ENCODE measurements around the gene SBF2. TPM values are rescaled to one million over a fixed set of nuclear protein-coding genes. Genes with fewer than 3 reads are reported as not detected.

SBF2 gene
- total RNA-seq, 2 donors from 2014 or later, result 30.5 to 47.0 TPM

DNA sequence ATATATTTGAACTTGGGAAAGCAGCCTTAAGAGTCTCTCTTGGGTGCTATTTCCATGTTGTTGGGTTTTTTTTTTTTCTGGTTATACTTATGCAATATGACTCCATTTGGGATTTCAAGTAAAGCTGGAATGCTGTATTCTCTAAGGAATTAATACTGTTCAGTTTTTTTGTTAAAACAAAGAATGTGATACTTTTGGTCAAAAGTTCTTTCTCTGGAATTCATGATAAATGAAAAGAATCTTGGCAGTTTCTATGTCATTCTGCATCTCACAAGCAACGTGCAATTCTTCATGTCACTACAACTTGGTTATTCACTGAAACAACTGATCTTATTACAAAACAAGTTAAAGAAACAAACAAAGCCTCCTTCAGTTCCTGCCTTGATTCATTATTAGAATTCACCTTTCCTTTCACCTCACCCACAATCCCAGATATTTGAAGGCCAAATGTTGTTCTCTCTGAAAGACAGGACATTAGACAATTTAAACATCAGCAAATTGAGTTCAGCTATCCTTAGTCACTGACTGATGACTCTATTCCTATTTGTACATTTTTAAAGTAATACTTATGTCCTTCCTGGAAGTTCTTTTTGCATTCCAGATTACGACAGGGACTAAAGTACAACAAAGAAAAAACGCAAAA lies 176.2 kb downstream of the SBF2 start:
- no peak overlapping the region for H3K4me3 ChIP-seq
- intact Hi-C loops (cut with DNase I), result no loop called here
- no peak for DNase-seq
- no peak overlapping the region for H3K27ac ChIP-seq
- H3K36me3 ChIP-seq, result no peaks in the 10 kb centered on the region
- H3K27me3 ChIP-seq, result no peaks in the 10 kb centered on the region
- no peaks in the 10 kb centered on the region for H3K9me3 ChIP-seq
- no peak overlapping the region for H3K9ac ChIP-seq (ENCODE audit: low read depth in 2 of 2, low read length in 2 of 2)
- H3K4me1 ChIP-seq, result no peaks in the 10 kb centered on the region
- TF ChIP-seq, protein P1, sequence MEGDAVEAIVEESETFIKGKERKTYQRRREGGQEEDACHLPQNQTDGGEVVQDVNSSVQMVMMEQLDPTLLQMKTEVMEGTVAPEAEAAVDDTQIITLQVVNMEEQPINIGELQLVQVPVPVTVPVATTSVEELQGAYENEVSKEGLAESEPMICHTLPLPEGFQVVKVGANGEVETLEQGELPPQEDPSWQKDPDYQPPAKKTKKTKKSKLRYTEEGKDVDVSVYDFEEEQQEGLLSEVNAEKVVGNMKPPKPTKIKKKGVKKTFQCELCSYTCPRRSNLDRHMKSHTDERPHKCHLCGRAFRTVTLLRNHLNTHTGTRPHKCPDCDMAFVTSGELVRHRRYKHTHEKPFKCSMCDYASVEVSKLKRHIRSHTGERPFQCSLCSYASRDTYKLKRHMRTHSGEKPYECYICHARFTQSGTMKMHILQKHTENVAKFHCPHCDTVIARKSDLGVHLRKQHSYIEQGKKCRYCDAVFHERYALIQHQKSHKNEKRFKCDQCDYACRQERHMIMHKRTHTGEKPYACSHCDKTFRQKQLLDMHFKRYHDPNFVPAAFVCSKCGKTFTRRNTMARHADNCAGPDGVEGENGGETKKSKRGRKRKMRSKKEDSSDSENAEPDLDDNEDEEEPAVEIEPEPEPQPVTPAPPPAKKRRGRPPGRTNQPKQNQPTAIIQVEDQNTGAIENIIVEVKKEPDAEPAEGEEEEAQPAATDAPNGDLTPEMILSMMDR (IDR thresholded peaks at IDR 0.05), result no peak

DNA sequence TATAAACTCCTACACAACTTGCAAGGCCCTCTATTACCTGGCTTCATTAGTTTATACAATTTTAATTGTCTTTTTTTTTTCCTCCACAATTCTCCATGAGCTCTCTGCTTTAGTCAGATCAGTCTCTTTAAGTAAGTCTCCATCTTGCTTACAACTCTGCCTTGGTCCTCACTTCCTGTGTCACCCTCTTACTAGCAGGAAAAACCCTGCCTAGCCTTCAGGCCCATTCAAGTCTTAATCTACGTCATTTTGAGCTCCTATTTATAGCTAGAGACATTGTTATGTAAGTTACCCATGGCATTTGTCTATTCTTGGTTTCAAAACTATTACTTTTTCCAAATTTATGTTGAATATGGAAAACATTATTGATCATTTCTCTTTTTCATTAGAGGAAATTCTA lies 177.4 kb downstream of the SBF2 start:
- no peak overlapping the region for H3K9ac ChIP-seq (ENCODE audit: low read depth in 2 of 2, low read length in 2 of 2)
- H3K36me3 ChIP-seq, result no peaks in the 10 kb centered on the region
- H3K9me3 ChIP-seq, result no peaks in the 10 kb centered on the region
- no peak overlapping the region for H3K4me3 ChIP-seq
- TF ChIP-seq, protein P1 (IDR thresholded peaks at IDR 0.05), result no peak
- no peaks in the 10 kb centered on the region for H3K4me1 ChIP-seq
- H3K27me3 ChIP-seq, result no peaks in the 10 kb centered on the region
- DNase-seq, result no peak
- no peak overlapping the region for H3K27ac ChIP-seq
- intact Hi-C loops (cut with DNase I), result no loop called here

DNA sequence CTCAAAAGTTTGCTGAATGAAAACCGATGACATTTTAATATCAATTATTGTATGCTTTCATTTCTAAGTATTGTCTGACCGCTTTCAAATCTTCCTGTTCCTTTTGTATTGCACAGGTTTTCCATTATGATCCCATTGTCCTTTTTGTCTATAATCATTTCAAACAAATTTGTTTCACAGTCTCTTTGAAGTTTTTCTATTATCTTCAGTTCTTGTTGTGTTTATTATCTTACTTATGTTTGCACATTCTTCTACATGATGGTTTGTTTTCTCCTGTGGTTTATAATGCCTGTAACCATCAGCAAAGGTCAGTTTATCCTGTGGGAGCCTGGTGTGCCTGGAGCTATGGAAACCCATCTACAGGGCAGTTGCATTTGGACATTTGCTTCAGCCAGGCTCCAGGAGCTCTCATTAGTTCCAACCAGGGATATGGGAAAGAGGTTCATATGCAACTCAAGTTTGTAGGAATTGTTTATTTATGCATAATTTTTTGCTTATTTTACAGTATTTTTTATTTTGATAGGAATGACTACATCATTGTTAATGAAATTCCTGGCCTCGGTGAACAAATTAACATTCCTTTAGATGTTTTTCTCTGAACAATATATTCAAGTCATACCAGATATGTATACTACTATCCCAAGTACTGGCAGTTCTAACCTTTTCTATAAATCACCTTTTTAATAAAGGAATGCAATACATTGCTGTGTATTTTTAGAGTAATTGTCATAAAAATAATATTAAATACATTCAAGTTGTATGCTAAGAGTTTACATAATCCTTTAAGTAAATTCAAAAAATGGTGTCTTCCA lies 179.2 kb downstream of the SBF2 start:
- no peak for DNase-seq
- Histone ChIP-seq H3K27ac (no peak overlapping the region), H3K9ac (ENCODE audit: low read depth in 2 of 2, low read length in 2 of 2) (no peak overlapping the region), H3K4me1 (no peaks in the 10 kb centered on the region), H3K9me3 (no peaks in the 10 kb centered on the region), H3K36me3 (no peaks in the 10 kb centered on the region), H3K4me3 (no peak overlapping the region), H3K27me3 (no peaks in the 10 kb centered on the region)
- TF ChIP-seq, protein P1 (IDR thresholded peaks at IDR 0.05), result no peak
- intact Hi-C loops (cut with DNase I), result no loop called here

DNA sequence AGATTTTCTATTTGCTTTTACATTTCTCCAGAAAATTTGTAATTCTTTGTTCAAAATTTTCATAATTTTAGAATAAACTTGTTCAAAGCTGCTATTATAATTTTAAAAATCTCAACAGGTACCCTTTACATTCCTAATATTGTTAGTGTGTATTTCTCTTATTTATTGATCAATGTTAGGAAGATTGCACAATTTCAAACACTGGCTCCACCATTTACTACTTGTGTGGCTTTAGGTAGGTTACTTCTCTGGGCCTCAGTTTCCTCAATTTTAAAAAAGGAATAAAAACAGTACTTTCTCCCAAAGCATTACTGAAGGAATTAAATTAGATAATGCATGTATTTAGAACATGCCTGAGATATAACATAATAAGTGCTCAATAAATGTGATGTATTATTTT lies 180.2 kb downstream of the SBF2 start:
- no peak for DNase-seq
- no peaks in the 10 kb centered on the region for H3K4me1 ChIP-seq
- H3K9ac ChIP-seq (ENCODE audit: low read depth in 2 of 2, low read length in 2 of 2), result no peak overlapping the region
- TF ChIP-seq, protein P1 (IDR thresholded peaks at IDR 0.05), result no peak
- no peaks in the 10 kb centered on the region for H3K27me3 ChIP-seq
- no peaks in the 10 kb centered on the region for H3K36me3 ChIP-seq
- H3K4me3 ChIP-seq, result no peak overlapping the region
- no peaks in the 10 kb centered on the region for H3K9me3 ChIP-seq
- H3K27ac ChIP-seq, result no peak overlapping the region
- intact Hi-C loops (cut with DNase I), result no loop called here

DNA sequence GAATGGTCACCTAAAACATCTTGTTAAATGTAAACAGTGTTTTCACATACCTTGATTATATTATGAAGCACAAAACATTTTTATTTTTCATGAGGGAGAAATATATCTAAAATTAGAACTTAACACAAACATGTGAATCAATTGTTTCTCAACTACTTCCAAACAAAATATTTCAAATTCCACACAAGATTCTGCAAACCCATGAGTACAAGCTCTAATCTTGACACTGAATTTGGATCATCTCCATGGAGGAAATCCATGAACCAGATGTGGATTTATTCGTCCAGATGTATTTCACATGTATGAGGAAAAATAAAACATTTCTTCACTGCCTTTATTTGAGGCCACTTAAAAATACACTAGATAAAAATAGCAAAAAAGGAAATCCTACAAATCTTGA lies 184.2 kb downstream of the SBF2 start:
- no peak for DNase-seq
- Histone ChIP-seq H3K9me3 (no peaks in the 10 kb centered on the region), H3K4me3 (no peak overlapping the region), H3K27me3 (no peaks in the 10 kb centered on the region), H3K9ac (ENCODE audit: low read depth in 2 of 2, low read length in 2 of 2) (no peak overlapping the region), H3K27ac (no peak overlapping the region), H3K36me3 (no peaks in the 10 kb centered on the region), H3K4me1 (no peaks in the 10 kb centered on the region)
- intact Hi-C loops (cut with DNase I), result no loop called here
- TF ChIP-seq, protein P1 (IDR thresholded peaks at IDR 0.05), result no peak

Measured in colonic mucosa (tissue), 4 donors.